ENCODE measurements around the gene NPC1.

DNA sequence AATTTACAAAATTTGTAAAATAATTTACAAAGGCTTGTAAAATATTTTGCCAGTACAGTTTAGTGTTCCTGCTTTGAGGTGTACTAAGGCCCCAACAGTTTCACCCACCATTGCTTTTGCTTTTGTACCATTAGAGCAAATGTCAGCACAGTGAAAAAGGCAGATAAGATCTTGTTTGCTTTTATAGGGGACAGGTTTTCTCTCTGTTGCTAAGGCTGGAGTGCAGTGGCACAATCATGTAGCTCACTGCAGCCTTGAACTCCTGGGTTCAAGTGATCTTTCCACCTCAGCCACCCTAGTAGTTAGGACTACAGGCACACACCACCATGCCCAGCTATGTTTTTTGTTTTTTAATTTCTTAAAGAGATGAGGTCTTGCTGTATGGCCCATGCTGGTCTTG is 19.6 kb upstream of the NPC1 start:
- TF ChIP-seq FOXA1 (IDR thresholded peaks at IDR 0.05) (no peak), YY1 (IDR thresholded peaks at IDR 0.05) (no peak)
- TF ChIP-seq, protein P1, sequence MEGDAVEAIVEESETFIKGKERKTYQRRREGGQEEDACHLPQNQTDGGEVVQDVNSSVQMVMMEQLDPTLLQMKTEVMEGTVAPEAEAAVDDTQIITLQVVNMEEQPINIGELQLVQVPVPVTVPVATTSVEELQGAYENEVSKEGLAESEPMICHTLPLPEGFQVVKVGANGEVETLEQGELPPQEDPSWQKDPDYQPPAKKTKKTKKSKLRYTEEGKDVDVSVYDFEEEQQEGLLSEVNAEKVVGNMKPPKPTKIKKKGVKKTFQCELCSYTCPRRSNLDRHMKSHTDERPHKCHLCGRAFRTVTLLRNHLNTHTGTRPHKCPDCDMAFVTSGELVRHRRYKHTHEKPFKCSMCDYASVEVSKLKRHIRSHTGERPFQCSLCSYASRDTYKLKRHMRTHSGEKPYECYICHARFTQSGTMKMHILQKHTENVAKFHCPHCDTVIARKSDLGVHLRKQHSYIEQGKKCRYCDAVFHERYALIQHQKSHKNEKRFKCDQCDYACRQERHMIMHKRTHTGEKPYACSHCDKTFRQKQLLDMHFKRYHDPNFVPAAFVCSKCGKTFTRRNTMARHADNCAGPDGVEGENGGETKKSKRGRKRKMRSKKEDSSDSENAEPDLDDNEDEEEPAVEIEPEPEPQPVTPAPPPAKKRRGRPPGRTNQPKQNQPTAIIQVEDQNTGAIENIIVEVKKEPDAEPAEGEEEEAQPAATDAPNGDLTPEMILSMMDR (IDR thresholded peaks at IDR 0.05; ENCODE audit: low read depth, low read length, missing input control): no peak
- TF ChIP-seq, protein P2, sequence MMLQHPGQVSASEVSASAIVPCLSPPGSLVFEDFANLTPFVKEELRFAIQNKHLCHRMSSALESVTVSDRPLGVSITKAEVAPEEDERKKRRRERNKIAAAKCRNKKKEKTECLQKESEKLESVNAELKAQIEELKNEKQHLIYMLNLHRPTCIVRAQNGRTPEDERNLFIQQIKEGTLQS (IDR thresholded peaks at IDR 0.05): no peak
- TF ChIP-seq, protein P3, sequence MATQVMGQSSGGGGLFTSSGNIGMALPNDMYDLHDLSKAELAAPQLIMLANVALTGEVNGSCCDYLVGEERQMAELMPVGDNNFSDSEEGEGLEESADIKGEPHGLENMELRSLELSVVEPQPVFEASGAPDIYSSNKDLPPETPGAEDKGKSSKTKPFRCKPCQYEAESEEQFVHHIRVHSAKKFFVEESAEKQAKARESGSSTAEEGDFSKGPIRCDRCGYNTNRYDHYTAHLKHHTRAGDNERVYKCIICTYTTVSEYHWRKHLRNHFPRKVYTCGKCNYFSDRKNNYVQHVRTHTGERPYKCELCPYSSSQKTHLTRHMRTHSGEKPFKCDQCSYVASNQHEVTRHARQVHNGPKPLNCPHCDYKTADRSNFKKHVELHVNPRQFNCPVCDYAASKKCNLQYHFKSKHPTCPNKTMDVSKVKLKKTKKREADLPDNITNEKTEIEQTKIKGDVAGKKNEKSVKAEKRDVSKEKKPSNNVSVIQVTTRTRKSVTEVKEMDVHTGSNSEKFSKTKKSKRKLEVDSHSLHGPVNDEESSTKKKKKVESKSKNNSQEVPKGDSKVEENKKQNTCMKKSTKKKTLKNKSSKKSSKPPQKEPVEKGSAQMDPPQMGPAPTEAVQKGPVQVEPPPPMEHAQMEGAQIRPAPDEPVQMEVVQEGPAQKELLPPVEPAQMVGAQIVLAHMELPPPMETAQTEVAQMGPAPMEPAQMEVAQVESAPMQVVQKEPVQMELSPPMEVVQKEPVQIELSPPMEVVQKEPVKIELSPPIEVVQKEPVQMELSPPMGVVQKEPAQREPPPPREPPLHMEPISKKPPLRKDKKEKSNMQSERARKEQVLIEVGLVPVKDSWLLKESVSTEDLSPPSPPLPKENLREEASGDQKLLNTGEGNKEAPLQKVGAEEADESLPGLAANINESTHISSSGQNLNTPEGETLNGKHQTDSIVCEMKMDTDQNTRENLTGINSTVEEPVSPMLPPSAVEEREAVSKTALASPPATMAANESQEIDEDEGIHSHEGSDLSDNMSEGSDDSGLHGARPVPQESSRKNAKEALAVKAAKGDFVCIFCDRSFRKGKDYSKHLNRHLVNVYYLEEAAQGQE (IDR thresholded peaks at IDR 0.05): no peak

Measured in liver (tissue), 3 donors.